Choroid plexus epithelial cell (primary cell): ENCODE results near the gene C4orf50.

Experiments
- DNase-seq: peaks from one replicate; pipeline ENCODE4 v3.0.0-alpha.2; 2010; ENCODE audit warnings: low read depth
- H3K4me3 ChIP-seq: 2 replicates; pipeline ENCODE4 v1.5.1; 2011; ENCODE audit warnings: low read depth, mild to moderate bottlenecking, control low read depth, low read length, moderate library complexity
- TF ChIP-seq, protein P1 (sequence below): conservative IDR thresholded peaks from 2 replicates; pipeline ENCODE4 v1.5.1; 2011; ENCODE audit warnings: low read depth, mild to moderate bottlenecking, control low read depth, inconsistent platforms, low read length, moderate library complexity

Gene C4orf50

DNA sequence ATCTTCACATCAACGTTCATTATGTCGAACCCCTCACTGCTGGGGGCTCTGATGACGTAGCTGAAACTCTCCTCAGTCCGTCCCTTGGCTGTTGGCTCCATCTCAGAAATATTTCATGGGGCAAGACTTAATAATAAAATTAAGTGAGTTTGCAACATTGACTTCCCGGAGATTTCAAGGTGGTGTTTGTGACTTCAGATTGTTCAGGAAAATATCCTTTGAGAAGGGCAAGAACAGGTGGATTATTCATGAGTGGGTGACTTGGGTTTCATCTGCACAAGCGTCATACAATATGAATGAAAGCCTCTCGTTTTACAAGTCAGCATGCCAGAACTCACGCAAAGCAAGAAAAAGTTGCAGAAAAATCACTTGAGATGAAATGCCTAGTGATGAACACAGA is at the start of gene C4orf50:
C4orf50 (minus strand) TSS at position 101 of the 400 bp plus-strand sequence.
- H3K4me3 ChIP-seq = no peak within 1 kb of the TSS
- TF ChIP-seq, protein P1, sequence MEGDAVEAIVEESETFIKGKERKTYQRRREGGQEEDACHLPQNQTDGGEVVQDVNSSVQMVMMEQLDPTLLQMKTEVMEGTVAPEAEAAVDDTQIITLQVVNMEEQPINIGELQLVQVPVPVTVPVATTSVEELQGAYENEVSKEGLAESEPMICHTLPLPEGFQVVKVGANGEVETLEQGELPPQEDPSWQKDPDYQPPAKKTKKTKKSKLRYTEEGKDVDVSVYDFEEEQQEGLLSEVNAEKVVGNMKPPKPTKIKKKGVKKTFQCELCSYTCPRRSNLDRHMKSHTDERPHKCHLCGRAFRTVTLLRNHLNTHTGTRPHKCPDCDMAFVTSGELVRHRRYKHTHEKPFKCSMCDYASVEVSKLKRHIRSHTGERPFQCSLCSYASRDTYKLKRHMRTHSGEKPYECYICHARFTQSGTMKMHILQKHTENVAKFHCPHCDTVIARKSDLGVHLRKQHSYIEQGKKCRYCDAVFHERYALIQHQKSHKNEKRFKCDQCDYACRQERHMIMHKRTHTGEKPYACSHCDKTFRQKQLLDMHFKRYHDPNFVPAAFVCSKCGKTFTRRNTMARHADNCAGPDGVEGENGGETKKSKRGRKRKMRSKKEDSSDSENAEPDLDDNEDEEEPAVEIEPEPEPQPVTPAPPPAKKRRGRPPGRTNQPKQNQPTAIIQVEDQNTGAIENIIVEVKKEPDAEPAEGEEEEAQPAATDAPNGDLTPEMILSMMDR = no peak

DNA sequence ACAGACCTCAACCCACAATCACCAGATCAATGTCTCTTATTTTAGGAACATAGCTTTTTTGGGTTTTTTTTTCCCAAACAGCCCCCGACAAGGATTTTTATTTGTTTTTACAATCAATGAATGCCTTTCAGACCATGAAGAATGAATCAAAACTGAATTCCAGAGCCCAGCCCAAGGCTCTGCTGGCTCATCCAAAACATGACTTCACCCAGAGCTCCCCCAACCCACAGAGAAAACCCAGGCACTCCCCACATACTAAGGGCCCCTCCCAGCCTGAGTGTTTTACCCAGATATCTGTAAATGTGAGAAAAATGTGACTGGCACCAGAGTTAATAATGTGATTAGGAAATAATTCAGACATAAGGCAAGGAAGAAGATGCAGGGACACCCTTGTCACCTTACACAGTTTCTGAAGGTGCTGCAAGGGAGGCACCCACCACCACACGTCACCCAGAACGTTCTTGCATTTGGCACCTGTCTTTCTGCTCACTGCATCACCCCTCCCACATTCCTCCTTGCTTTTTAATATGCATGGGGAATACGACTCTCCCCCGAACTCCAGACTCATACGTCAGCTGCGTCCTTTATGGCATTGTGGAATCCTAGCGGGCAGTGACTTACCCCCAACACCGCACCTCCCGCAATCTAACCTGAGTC is 47.8 kb upstream of the C4orf50 start:
- DNase-seq = no peak
- TF ChIP-seq, protein P1 = no peak
- H3K4me3 ChIP-seq = no peak overlapping the region

More for the DNA sequence above, at the start of gene C4orf50:
- no peak for DNase-seq

DNA sequence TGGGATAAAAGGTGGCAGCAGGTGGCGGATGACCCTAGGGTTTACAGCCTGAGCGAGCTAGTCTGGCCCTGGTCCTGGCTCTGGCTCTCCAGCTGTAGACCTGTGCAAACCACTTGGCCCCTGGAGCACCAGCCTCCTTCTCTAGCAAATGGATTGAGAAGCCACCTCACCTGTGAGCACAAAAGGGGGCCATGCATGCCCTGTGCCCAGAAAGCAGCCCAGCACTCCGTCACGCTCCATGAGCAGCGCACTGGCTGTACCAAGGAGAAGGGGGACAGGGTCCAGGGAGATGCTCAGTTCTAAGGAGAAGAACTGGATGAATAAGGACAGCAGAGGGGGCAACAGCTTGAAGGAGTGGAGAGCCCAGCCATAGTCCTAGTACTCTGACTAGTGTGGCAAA is 46.9 kb upstream of the C4orf50 start:
- no peak for DNase-seq
- TF ChIP-seq, protein P1 = no peak
- H3K4me3 ChIP-seq = no peak overlapping the region

DNA sequence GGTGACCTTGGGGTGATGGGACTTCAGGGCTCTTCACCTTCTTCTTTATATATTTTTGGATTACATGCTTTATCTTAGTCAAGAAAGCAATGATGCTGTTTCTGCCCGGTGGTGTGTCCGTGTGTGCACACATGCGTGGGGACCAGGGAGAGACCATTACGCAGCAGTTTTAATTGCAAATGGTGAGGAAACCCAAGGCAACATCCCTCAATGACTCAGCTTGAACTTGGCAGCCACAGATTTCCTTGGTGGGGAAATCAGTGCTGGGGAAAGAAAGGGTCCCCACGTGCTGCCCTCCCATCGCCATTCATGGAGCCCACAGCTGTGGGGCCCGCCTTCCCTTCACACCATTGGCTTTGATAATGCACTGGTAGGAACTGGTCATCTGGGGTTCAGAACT is 46.2 kb upstream of the C4orf50 start:
- no peak for DNase-seq
- TF ChIP-seq, protein P1 = no peak

DNA sequence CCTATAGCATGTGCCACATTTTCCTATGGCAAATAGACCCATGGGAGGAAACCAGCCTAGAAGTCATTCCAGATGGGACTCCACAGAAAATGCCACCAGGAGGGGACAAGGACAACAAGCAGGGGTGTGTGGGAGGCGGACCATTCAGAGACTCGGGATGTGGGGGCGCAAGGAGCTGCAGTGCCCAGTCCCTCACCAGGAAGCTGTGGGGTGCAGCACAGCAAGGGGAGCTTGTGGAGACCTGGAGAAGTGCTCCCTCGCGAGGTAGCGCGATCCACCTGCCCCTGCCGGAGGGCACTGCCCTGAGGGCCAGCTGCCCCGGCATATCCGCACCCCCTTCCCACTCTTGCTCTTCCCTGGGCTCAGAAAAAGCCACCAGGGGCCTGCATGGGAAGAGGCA is 45.5 kb upstream of the C4orf50 start:
- no peak for DNase-seq
- no peak overlapping the region for H3K4me3 ChIP-seq
- TF ChIP-seq, protein P1 = no peak

More for the DNA sequence above, 46.2 kb upstream of the C4orf50 start:
- H3K4me3 ChIP-seq = no peak overlapping the region

DNA sequence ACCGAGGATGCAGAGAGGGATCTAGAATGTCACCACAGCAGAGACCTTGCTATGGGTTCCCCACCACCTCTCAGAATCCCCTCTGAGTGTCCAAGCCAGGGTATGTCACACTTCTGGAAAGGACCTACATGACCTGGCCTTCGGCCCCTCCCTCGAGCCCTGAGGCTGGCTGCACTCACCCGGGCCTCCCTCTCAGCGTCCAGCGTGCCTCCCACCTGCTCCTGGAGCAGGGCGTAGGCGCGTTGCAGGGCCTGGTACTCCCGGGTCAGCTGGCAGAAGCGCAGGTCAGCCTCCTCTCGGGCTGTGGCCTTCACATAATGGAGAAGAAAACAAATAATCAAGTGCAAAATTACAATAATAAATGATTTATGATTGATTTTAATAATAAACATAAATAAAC is 43.9 kb upstream of the C4orf50 start:
- no peak overlapping the region for H3K4me3 ChIP-seq
- no peak for DNase-seq
- TF ChIP-seq, protein P1 = no peak

DNA sequence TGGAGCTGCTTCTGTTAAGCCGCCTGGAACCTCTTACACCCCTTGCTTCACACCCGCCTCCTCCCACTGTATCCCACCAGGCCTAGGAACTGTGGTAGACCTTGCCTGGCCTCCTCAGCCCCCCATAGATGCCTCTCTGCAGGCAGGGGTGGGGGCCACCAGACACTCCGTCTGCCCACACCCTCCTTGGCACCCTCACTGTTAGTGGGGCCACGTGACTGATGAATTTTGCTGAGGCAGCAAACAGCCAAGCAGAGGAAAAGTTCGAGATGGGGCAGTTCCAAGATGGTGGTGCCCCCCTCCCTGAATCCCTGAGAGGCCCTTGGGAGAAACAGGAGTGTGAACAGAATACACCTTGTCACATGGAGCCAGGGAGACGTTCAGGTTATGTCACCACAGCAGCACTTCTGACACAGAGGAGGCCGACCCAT is 41.2 kb upstream of the C4orf50 start:
- no peak overlapping the region for H3K4me3 ChIP-seq
- TF ChIP-seq, protein P1 = no peak
- no peak for DNase-seq
